GM12892 (cell line): ENCODE data around the gene ZNF507.

Experiments
- POLR2A ChIP-seq: IDR thresholded peaks from 2 replicates; pipeline ENCODE4 v1.6.1; 2011; ENCODE audit warnings: low read depth, low read length, control low read depth
- POLR2AphosphoS5 ChIP-seq: IDR thresholded peaks from 2 replicates; pipeline ENCODE4 v1.6.1; 2011; ENCODE audit warnings: low read depth, low read length, control low read depth

- TF ChIP-seq POLR2AphosphoS5 (no peak), POLR2A (no peak)
Observed at GRCh38 chr19:32354345-32354744, 8.9 kb downstream of the ZNF507 start.
